Uterus (tissue), 2 donors: ENCODE measurements around the gene OCIAD1.

Experiments
- CTCF ChIP-seq, 4 experiments: fragments of 200-600 bp in 2 of 4; fragments of 450-650 bp in 2 of 4; sonication (generic) in 2 of 4; IDR thresholded peaks; one replicate each; pipeline ENCODE4 v1.5.1; 2016 to 2019; ENCODE audit warnings: antibody characterized with exemption in 4 of 4, mild to moderate bottlenecking in 2 of 4, moderate library complexity in 1 of 4
- POLR2A ChIP-seq, 2 donors: fragments of 450-650 bp; IDR thresholded peaks; one replicate each; pipeline ENCODE4 v1.6.1; 2016; ENCODE audit warnings: antibody characterized with exemption in 2 of 2, mild to moderate bottlenecking in 1 of 2, moderate library complexity in 1 of 2

- TF ChIP-seq POLR2A (IDR thresholded peaks at IDR 0.05) (no peak), CTCF (IDR thresholded peaks at IDR 0.05) (no peak)
Measured at GRCh38 chr4:48854395-48854683, 23.5 kb downstream of the OCIAD1 start.
